GM18498 (cell line): ENCODE results near the gene SLC1A1.
A peak's percentile ranks its signal among the peaks of the same experiment; 100 is the strongest.
"Not testable (repeated sequence)": the region's sequence is repeated elsewhere in the genome, so short reads cannot be mapped to it uniquely, and the experiment has no call there.

Experiments
- ATAC-seq: cut with Tn5 transposase; IDR thresholded peaks from one replicate; pipeline ENCODE4 v1.9.1; 2021; ENCODE audit warnings: mild to moderate bottlenecking, moderate library complexity; ENCODE audit not compliant: unreplicated experiment

SLC1A1 gene

GRCh38 chr9:4574657-4575243 is 84.5 kb downstream of the SLC1A1 start:
- peak; percentile 74 for ATAC-seq

- no peak for ATAC-seq
Measured at GRCh38 chr9:4575997-4576396, 85.7 kb downstream of the SLC1A1 start.

GRCh38 chr9:4576448-4576847 is 86.2 kb downstream of the SLC1A1 start:
- no peak for ATAC-seq

GRCh38 chr9:4579001-4579400 is 88.7 kb downstream of the SLC1A1 start:
- ATAC-seq = no peak

GRCh38 chr9:4581035-4581760 is 90.9 kb downstream of the SLC1A1 start:
- ATAC-seq = no peak

GRCh38 chr9:4581861-4582565 is 91.7 kb downstream of the SLC1A1 start:
- no peak for ATAC-seq

- no peak for ATAC-seq
Measured at GRCh38 chr9:4583001-4583400, 92.7 kb downstream of the SLC1A1 start.

GRCh38 chr9:4584636-4585035 is 94.4 kb downstream of the SLC1A1 start:
- ATAC-seq = no peak

- no peak for ATAC-seq
Measured at GRCh38 chr9:4585135-4585534, 94.9 kb downstream of the SLC1A1 start.

GRCh38 chr9:4588721-4589120 is 98.5 kb downstream of the SLC1A1 start:
- no peak for ATAC-seq

GRCh38 chr9:4590430-4591122 is 100.3 kb downstream of the SLC1A1 start:
- ATAC-seq = no peak

- no peak for ATAC-seq
Measured at GRCh38 chr9:4591123-4591500, 100.8 kb downstream of the SLC1A1 start.

GRCh38 chr9:4592295-4592694 is 102.0 kb downstream of the SLC1A1 start:
- no peak for ATAC-seq

GRCh38 chr9:4592886-4593285 is 102.6 kb downstream of the SLC1A1 start:
- ATAC-seq = no peak

GRCh38 chr9:4594545-4594944 is 104.3 kb downstream of the SLC1A1 start:
- no peak for ATAC-seq

GRCh38 chr9:4594994-4595393 is 104.7 kb downstream of the SLC1A1 start:
- ATAC-seq = no peak

- ATAC-seq = peak; percentile 59
Measured at GRCh38 chr9:4596165-4596922, 106.1 kb downstream of the SLC1A1 start.

- ATAC-seq = peak; percentile 66
Measured at GRCh38 chr9:4600368-4600767, 110.1 kb downstream of the SLC1A1 start.

- ATAC-seq = no peak
Measured at GRCh38 chr9:4603830-4604229, 113.6 kb downstream of the SLC1A1 start.

- ATAC-seq = peak; percentile 82
Measured at GRCh38 chr9:4604678-4605095, 114.4 kb downstream of the SLC1A1 start.

- not testable (repeated sequence) for ATAC-seq
Measured at GRCh38 chr9:4606033-4606432, 115.8 kb downstream of the SLC1A1 start.
